Measurements from ENCODE around the gene CFDP1.

CFDP1 gene
- long read RNA-seq, transcript CFDP1-201 (7 exons, 1,275 nt) = major isoform, 92 of 110 reads
- long read RNA-seq, partial matches to known transcripts = 6 of 110 reads
- long read RNA-seq, other reads (novel, unspliced or antisense) = 12 of 110 reads

- Histone ChIP-seq H3K27me3 (ENCODE audit: insufficient read depth, poor library complexity, severe bottlenecking) (no peaks in the 10 kb centered on the region), H3K4me3 (replicated peaks; ENCODE audit: insufficient read depth, low read length) (peak within 1 kb of the TSS; percentile 94), H3K27ac (replicated peaks) (peak within 1 kb of the TSS; percentile 86)
- peak; percentile 64 for TF ChIP-seq GABPA (IDR thresholded peaks at IDR 0.05; ENCODE audit: low read depth)
- TF ChIP-seq POLR2AphosphoS5 (IDR thresholded peaks at IDR 0.05; ENCODE audit: low read depth) = peak; percentile 39; the same call in 1 of the 2 replicates
- TF ChIP-seq CTCF (IDR thresholded peaks at IDR 0.05; ENCODE audit: insufficient read depth, low read length) = no peak
- DNase-seq (ENCODE audit: low read depth in 1 of 2, low spot score in 1 of 2) = peak; percentile 83 to 95
Observed at GRCh38 chr16:75432828-75433731, at the start of gene CFDP1. TSS of gene CFDP1 (minus strand) at chr16:75433503. CDS start at chr16:75433352, 151 bp downstream.

GRCh38 chr16:75482434-75483205 lies 49.3 kb upstream of the CFDP1 start:
- no peak for DNase-seq (ENCODE audit: low read depth in 1 of 2, low spot score in 1 of 2)
- no peaks in the 10 kb centered on the region for H3K27me3 ChIP-seq (ENCODE audit: insufficient read depth, poor library complexity, severe bottlenecking)
- H3K4me3 ChIP-seq (replicated peaks; ENCODE audit: insufficient read depth, low read length) = no peak overlapping the region
- H3K27ac ChIP-seq (replicated peaks) = no peak overlapping the region
- no peak for TF ChIP-seq SPI1 (IDR thresholded peaks at IDR 0.05; ENCODE audit: borderline replicate concordance, low read depth)
- TF ChIP-seq REST (IDR thresholded peaks at IDR 0.05; ENCODE audit: insufficient replicate concordance, low read depth) = no peak
- no peak for TF ChIP-seq CTCF (IDR thresholded peaks at IDR 0.05; ENCODE audit: insufficient read depth, low read length)
- TF ChIP-seq GABPA (IDR thresholded peaks at IDR 0.05; ENCODE audit: low read depth) = no peak
- no peak for TF ChIP-seq POLR2AphosphoS5 (IDR thresholded peaks at IDR 0.05; ENCODE audit: low read depth)

GRCh38 chr16:75481475-75481874 lies 48.2 kb upstream of the CFDP1 start:
- TF ChIP-seq POLR2AphosphoS5 (IDR thresholded peaks at IDR 0.05; ENCODE audit: low read depth) (no peak), SPI1 (IDR thresholded peaks at IDR 0.05; ENCODE audit: borderline replicate concordance, low read depth) (no peak), CTCF (IDR thresholded peaks at IDR 0.05; ENCODE audit: insufficient read depth, low read length) (no peak), GABPA (IDR thresholded peaks at IDR 0.05; ENCODE audit: low read depth) (no peak), REST (IDR thresholded peaks at IDR 0.05; ENCODE audit: insufficient replicate concordance, low read depth) (no peak)
- no peak overlapping the region for H3K27ac ChIP-seq (replicated peaks)
- no peak for DNase-seq (ENCODE audit: low read depth in 1 of 2, low spot score in 1 of 2)
- H3K27me3 ChIP-seq (ENCODE audit: insufficient read depth, poor library complexity, severe bottlenecking) = no peaks in the 10 kb centered on the region
- H3K4me3 ChIP-seq (replicated peaks; ENCODE audit: insufficient read depth, low read length) = no peak overlapping the region
